Neural crest cell (in vitro differentiated cells): Measurements from ENCODE around the gene SHANK3. TPM values are rescaled to one million over a fixed set of nuclear protein-coding genes. Genes with fewer than 3 reads are reported as not detected.
"Not testable (repeated sequence)": the region's sequence is repeated elsewhere in the genome, so short reads cannot be mapped to it uniquely, and the experiment has no call there.

Source experiments
- DNase-seq: peaks from one replicate; pipeline ENCODE4 v3.0.0; 2021; ENCODE audit warnings: low read depth, mixed read lengths, low spot score
- H3K27ac Mint-ChIP-seq: one replicate; pipeline ENCODE4 v1.8.0; 2021; ENCODE audit warnings: mild to moderate bottlenecking, mixed read lengths; ENCODE audit not compliant: unreplicated experiment
- H3K27me3 Mint-ChIP-seq: 2 replicates; pipeline ENCODE4 v1.8.0; 2021; ENCODE audit warnings: low read depth, mild to moderate bottlenecking, mixed read lengths
- H3K36me3 Mint-ChIP-seq: 2 replicates; pipeline ENCODE4 v1.8.0; 2021; ENCODE audit warnings: low read depth, mild to moderate bottlenecking, mixed read lengths
- H3K4me1 Mint-ChIP-seq: 2 replicates; pipeline ENCODE4 v1.8.0; 2021; ENCODE audit warnings: mixed read lengths
- H3K4me3 Mint-ChIP-seq: one replicate; pipeline ENCODE4 v1.8.0; 2021; ENCODE audit warnings: mild to moderate bottlenecking, mixed read lengths
- H3K9me3 Mint-ChIP-seq: 2 replicates; pipeline ENCODE4 v1.8.0; 2021; ENCODE audit warnings: mixed read lengths
- total RNA-seq: library from RNA; stranded (reverse); gene quantifications from 2 replicates; pipeline ENCODE4 v1.2.1, GENCODE V29; 2021
- TF ChIP-seq, protein P1 (sequence below): fragments of 200-600 bp; sonication (generic); conservative IDR thresholded peaks from 2 replicates; pipeline ENCODE4 v1.5.0; 2021; ENCODE audit warnings: antibody characterized with exemption, mild to moderate bottlenecking

The SHANK3 gene
- total RNA-seq, 1 donor from 2014 or later: 15.4 TPM

DNA sequence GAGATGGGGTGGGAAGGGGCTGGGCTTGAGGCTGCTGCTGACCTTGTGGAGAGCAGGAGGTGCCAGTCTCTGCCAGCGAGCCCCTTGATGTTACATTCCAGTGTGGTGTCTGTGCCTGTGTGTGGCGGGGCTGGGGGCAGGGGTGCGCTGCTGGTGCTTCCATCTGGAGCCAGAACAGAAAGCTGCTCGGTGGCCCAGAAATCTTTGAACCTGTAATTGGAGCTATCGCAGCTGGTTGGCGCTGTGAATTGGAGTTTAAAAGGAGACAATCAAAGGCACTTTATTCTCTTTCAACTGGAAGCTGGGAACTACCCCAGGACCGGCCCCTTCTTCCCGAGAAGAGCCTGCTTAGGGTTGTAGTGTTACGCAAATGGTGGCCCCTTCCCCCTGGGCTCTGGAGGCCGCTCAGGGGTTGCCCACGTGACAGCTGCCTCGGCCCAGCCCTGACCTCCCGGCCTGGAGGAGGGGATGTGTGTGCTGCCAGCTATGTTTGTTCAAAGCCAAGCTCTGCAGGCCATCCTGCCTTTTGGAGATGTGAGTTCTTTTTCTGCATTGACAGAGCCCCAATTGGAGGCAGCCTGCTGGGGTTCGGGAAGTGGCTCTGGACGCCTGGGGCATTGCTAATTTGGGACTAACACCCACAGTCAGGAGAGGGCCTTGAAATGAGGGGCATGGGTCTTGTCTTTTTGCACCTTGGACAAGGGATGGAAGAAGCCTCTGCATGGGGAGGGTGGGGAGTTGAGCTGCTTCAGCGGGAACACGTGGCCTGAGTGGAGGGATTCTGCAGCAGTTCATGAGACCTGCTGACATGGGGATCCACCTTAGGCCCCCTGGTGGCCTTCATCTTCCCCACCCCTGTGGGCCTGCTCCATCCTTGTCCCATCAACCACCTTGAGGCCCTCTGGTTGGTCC, 30.7 kb upstream of the SHANK3 start:
- peak overlapping the region; percentile 78 for H3K4me3 Mint-ChIP-seq
- TF ChIP-seq, protein P1, sequence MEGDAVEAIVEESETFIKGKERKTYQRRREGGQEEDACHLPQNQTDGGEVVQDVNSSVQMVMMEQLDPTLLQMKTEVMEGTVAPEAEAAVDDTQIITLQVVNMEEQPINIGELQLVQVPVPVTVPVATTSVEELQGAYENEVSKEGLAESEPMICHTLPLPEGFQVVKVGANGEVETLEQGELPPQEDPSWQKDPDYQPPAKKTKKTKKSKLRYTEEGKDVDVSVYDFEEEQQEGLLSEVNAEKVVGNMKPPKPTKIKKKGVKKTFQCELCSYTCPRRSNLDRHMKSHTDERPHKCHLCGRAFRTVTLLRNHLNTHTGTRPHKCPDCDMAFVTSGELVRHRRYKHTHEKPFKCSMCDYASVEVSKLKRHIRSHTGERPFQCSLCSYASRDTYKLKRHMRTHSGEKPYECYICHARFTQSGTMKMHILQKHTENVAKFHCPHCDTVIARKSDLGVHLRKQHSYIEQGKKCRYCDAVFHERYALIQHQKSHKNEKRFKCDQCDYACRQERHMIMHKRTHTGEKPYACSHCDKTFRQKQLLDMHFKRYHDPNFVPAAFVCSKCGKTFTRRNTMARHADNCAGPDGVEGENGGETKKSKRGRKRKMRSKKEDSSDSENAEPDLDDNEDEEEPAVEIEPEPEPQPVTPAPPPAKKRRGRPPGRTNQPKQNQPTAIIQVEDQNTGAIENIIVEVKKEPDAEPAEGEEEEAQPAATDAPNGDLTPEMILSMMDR: no peak
- peaks cover 23% of the 10 kb centered on the region for H3K4me1 Mint-ChIP-seq
- H3K27me3 Mint-ChIP-seq: peaks cover 13% of the 10 kb centered on the region
- peaks cover 3% of the 10 kb centered on the region for H3K9me3 Mint-ChIP-seq
- H3K27ac Mint-ChIP-seq: peak overlapping the region; percentile 95
- DNase-seq: peak; percentile 65
- peaks cover 2% of the 10 kb centered on the region for H3K36me3 Mint-ChIP-seq

DNA sequence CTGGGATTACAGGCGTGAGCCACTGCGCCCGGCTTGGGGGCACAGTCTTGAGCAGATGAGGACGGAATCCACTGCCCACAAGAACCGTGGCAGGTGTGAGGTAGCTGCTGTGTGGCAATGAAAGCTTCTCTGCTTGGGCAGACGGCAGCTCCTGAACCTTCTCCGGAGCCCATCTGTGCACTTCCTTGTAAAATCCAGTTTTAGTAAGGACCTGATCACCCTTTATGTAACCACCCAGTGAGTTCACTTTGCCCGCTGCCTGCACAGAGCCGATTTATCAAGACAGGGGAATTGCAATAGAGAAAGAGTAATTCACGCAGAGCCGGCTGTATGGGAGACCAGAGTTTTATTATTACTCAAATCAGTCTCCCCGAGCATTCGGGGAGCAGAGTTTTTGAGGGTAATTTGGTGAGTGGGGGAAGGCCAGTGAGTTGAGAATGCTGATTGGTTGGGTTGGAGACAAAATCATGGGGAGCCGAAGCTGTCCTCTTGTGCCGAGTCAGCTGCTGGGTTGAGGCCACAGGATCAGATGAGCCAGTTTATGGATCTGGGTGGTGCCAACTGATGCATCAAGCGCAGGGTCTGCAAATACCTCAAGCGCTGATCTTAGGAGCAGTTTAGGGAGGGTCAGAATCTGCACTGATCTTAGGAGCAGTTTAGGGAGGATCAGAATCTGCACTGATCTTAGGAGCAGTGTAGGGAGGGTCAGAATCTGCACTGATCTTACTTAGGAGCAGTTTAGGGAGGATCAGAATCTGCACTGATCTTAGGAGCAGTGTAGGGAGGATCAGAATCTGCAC, 29.4 kb upstream of the SHANK3 start:
- not testable (repeated sequence) for H3K9me3 Mint-ChIP-seq, H3K4me3 Mint-ChIP-seq, DNase-seq, H3K36me3 Mint-ChIP-seq, H3K27ac Mint-ChIP-seq
- peaks cover 13% of the 10 kb centered on the region for H3K27me3 Mint-ChIP-seq
- H3K4me1 Mint-ChIP-seq: peaks cover 23% of the 10 kb centered on the region

DNA sequence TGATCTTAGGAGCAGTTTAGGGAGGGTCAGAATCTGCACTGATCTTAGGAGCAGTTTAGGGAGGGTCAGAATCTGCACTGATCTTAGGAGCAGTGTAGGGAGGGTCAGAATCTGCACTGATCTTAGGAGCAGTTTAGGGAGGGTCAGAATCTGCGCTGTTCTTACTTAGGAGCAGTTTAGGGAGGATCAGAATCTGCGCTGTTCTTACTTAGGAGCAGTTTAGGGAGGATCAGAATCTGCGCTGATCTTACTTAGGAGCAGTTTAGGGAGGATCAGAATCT, 28.9 kb upstream of the SHANK3 start:
- Mint-ChIP-seq H3K4me1 (peaks cover 23% of the 10 kb centered on the region), H3K27me3 (peaks cover 13% of the 10 kb centered on the region)
- not testable (repeated sequence) for H3K36me3 Mint-ChIP-seq, H3K27ac Mint-ChIP-seq, DNase-seq, H3K9me3 Mint-ChIP-seq, H3K4me3 Mint-ChIP-seq

DNA sequence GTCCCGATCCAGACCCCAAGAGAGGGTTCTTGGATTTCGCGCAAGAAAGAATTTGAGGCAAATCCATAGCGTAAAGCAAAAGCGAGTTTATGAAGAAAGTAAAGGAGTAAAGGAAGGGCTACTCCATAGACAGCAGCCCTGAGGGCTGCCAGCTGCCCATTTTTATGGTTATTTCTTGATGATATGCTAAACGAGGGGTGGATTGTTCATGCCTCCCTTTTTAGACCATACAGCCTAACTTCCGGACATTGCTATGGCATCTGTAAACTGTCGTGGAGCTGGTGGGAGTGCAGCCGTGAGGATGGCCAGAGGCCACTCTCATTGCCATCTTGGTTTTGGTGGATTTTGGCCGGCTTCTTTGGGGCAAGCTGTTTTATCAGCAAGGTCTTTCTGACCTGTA, 19.4 kb upstream of the SHANK3 start:
- H3K4me1 Mint-ChIP-seq: no peaks in the 10 kb centered on the region
- TF ChIP-seq, protein P1: no peak
- no peak for DNase-seq
- peaks cover 3% of the 10 kb centered on the region for H3K27me3 Mint-ChIP-seq
- no peak overlapping the region for H3K27ac Mint-ChIP-seq
- no peak overlapping the region for H3K4me3 Mint-ChIP-seq
- H3K9me3 Mint-ChIP-seq: peaks cover 11% of the 10 kb centered on the region
- H3K36me3 Mint-ChIP-seq: peaks cover 6% of the 10 kb centered on the region

DNA sequence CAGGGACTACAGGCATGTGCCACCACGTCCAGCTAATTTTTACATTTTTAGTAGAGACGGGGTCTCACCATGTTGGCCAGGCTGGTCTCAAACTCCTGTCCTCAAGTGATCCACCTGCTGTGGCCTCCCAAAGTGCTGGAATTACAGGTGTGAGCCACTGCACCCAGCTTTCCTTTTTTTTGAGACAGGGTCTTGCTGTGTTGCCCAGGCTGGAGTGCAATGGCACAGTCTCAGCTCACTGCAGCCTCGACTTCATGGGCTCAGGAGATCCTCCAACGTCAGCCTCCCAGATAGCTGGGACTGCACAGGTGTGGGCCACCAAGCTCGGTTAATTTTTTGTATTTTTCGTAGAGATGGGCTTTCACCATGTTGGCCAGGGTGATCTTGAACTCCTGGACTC, 18.0 kb upstream of the SHANK3 start:
- not testable (repeated sequence) for H3K27me3 Mint-ChIP-seq, H3K36me3 Mint-ChIP-seq, H3K4me3 Mint-ChIP-seq, DNase-seq, H3K4me1 Mint-ChIP-seq, H3K27ac Mint-ChIP-seq
- H3K9me3 Mint-ChIP-seq: peaks cover 11% of the 10 kb centered on the region

DNA sequence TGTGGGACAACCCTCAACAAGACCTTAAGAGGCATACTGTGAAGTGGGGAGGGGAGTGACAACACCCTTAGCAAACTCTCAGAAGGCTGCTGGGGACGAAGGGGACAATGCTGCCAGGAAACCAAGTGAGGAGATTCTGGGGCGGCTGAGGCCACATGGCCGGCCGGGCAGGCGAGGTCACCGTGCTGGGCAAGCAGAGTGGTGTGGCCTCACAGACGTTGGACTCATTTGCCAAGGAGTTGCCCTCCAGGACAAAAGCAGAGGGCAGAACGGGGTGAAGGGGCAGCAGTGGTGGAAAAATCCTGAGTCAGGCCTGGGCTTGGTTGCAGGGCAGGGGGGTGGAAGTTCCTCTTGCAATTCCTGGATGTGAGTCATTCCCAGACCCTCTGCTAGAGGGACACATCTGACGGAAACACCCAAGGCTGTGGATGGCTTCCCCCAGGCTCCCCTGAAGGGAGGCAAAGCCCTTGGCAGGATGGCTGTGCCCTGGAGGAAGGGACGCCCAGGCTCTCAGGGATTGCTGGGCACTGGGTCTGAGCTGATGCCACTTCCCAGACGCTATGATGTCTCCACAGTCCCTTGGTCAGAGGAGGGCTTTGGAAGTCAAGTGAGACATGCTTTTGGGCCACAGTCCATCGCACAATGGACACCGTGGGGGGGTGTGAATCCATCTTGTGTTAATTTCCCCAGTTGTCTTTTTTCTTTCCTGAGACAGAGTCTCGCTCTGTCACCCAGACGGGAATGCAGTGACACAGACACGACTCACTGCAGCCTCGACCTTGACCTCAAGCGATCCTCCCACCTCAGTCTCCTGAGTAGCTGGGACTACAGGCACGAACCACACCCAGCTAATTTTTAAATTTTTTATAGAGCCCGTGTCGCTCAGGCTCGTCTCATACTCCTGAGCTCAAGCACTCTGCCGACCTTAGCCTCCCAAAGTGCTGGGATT, 16.2 kb upstream of the SHANK3 start:
- Mint-ChIP-seq H3K4me1 (no peaks in the 10 kb centered on the region), H3K27me3 (peaks cover 5% of the 10 kb centered on the region), H3K27ac (peak overlapping the region; percentile 81), H3K9me3 (peaks cover 9% of the 10 kb centered on the region), H3K36me3 (peaks cover 3% of the 10 kb centered on the region), H3K4me3 (no peak overlapping the region)
- TF ChIP-seq, protein P1: no peak
- no peak for DNase-seq
